ENCODE measurements around the gene ABCB8.
A peak's percentile ranks its signal among the peaks of the same experiment; 100 is the strongest.

Gene ABCB8

GRCh38 chr7:151013356-151013732 lies 14.9 kb upstream of the ABCB8 start:
- DNase-seq (ENCODE audit: low read depth) = no peak
- H3K4me3 ChIP-seq (ENCODE audit: low read depth, low read length) = no peak overlapping the region
- TF ChIP-seq CTCF (IDR thresholded peaks at IDR 0.05; ENCODE audit: control insufficient read depth, extremely low read depth, insufficient read depth) = no peak

GRCh38 chr7:151013733-151014497 lies 14.3 kb upstream of the ABCB8 start:
- no peak for DNase-seq (ENCODE audit: low read depth)
- TF ChIP-seq CTCF (IDR thresholded peaks at IDR 0.05; ENCODE audit: control insufficient read depth, extremely low read depth, insufficient read depth) = no peak
- H3K4me3 ChIP-seq (ENCODE audit: low read depth, low read length) = no peak overlapping the region

GRCh38 chr7:151014950-151015349 lies 13.3 kb upstream of the ABCB8 start:
- TF ChIP-seq CTCF (IDR thresholded peaks at IDR 0.05; ENCODE audit: control insufficient read depth, extremely low read depth, insufficient read depth) = no peak
- H3K4me3 ChIP-seq (ENCODE audit: low read depth, low read length) = no peak overlapping the region
- no peak for DNase-seq (ENCODE audit: low read depth)

GRCh38 chr7:151015967-151016366 lies 12.3 kb upstream of the ABCB8 start:
- no peak for TF ChIP-seq CTCF (IDR thresholded peaks at IDR 0.05; ENCODE audit: control insufficient read depth, extremely low read depth, insufficient read depth)
- DNase-seq (ENCODE audit: low read depth) = no peak
- no peak overlapping the region for H3K4me3 ChIP-seq (ENCODE audit: low read depth, low read length)

- no peak for DNase-seq (ENCODE audit: low read depth)
- TF ChIP-seq CTCF (IDR thresholded peaks at IDR 0.05; ENCODE audit: control insufficient read depth, extremely low read depth, insufficient read depth) = no peak
- no peak overlapping the region for H3K4me3 ChIP-seq (ENCODE audit: low read depth, low read length)
Measured at GRCh38 chr7:151016505-151016904, 11.7 kb upstream of the ABCB8 start.

- H3K4me3 ChIP-seq (ENCODE audit: low read depth, low read length) = no peak overlapping the region
- no peak for DNase-seq (ENCODE audit: low read depth)
- no peak for TF ChIP-seq CTCF (IDR thresholded peaks at IDR 0.05; ENCODE audit: control insufficient read depth, extremely low read depth, insufficient read depth)
Measured at GRCh38 chr7:151016942-151017341, 11.3 kb upstream of the ABCB8 start.

GRCh38 chr7:151017370-151017952 lies 10.8 kb upstream of the ABCB8 start:
- TF ChIP-seq CTCF (IDR thresholded peaks at IDR 0.05; ENCODE audit: control insufficient read depth, extremely low read depth, insufficient read depth) = no peak
- no peak for DNase-seq (ENCODE audit: low read depth)
- H3K4me3 ChIP-seq (ENCODE audit: low read depth, low read length) = peak overlapping the region; percentile 47
